AG10803 (cell line): Measurements from ENCODE around the gene CYP2J2.
A peak's percentile ranks its signal among the peaks of the same experiment; 100 is the strongest.

Experiments
- DNase-seq: peaks from one replicate; pipeline ENCODE4 v3.0.0; 2010; ENCODE audit warnings: low read depth
- H3K4me3 ChIP-seq: 2 replicates; pipeline ENCODE4 v1.5.1; 2011; ENCODE audit warnings: mild to moderate bottlenecking, low read length, control low read depth
- TF ChIP-seq, protein P1 (sequence below): conservative IDR thresholded peaks from 2 replicates; pipeline ENCODE4 v1.5.1; 2011; ENCODE audit warnings: mild to moderate bottlenecking, low read length, control low read depth, inconsistent platforms

The CYP2J2 gene

DNA sequence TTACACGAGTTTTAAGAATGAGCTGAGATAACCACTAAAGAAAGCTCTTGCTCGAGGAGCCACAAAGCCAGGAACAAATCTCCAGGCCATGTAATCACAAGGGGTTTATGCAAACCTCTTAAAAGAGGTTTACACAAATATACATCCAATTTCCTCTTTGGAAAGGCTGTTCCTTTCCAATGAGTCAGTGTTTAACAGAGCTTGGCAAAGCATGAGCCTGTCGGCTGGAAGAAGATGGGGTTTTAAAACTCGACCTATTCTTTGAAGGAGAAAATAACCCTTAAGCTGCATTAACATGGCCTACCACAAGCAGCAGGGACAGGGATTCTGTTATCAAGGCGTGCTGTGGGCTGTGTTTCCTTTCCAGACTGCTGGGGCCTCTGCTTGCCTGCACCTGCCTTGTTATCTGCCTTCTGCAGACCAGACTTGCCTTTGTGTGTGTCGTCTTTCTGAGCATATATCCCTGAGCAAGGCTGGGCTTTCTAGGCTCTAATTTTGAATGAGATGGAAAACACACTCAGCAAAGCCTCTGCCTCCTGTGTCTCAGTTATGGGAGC is 40.6 kb upstream of the CYP2J2 start:
- TF ChIP-seq, protein P1, sequence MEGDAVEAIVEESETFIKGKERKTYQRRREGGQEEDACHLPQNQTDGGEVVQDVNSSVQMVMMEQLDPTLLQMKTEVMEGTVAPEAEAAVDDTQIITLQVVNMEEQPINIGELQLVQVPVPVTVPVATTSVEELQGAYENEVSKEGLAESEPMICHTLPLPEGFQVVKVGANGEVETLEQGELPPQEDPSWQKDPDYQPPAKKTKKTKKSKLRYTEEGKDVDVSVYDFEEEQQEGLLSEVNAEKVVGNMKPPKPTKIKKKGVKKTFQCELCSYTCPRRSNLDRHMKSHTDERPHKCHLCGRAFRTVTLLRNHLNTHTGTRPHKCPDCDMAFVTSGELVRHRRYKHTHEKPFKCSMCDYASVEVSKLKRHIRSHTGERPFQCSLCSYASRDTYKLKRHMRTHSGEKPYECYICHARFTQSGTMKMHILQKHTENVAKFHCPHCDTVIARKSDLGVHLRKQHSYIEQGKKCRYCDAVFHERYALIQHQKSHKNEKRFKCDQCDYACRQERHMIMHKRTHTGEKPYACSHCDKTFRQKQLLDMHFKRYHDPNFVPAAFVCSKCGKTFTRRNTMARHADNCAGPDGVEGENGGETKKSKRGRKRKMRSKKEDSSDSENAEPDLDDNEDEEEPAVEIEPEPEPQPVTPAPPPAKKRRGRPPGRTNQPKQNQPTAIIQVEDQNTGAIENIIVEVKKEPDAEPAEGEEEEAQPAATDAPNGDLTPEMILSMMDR, result no peak
- no peak overlapping the region for H3K4me3 ChIP-seq
- no peak for DNase-seq

DNA sequence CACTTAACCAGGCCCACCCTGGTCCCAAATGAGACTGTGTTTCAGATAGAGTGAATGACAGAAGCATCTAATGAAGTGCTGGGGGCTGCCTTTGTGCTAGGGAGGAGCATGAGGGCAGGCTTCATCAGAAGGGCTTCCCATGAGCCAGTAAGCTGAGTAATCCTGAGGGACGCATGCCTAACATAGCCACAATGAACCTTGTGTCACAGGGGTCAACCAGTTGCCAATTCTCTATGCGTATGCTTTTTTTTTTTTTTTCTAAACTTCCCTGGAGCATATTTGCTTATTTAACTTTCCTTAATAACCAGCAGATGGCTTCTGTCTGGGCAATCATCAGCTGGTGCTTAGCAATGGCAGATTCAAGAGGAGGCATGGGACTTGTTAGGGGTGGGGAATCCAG is 25.5 kb upstream of the CYP2J2 start:
- H3K4me3 ChIP-seq, result no peak overlapping the region
- DNase-seq, result peak; percentile 15
- TF ChIP-seq, protein P1, result no peak

DNA sequence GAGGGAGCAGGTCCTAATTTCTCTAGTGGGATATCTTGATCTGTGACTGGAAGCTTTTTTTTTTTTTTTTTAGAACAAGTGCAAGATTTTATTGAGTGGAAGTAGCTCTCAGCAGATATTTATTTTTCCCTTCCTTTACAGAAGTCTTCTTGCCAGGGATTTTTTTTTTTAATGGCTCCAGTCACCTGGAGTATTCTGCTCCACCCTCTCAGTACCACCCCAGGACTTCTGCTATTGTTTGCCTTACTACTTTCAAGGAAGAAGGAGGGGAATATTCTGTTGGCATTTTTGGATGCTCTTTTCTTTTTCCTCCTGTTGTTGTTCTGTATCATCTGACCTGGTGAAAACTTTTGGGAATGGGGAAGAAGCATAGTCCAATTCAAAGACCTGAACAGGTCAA is 23.1 kb upstream of the CYP2J2 start:
- H3K4me3 ChIP-seq, result no peak overlapping the region
- TF ChIP-seq, protein P1, result no peak
- DNase-seq, result no peak

DNA sequence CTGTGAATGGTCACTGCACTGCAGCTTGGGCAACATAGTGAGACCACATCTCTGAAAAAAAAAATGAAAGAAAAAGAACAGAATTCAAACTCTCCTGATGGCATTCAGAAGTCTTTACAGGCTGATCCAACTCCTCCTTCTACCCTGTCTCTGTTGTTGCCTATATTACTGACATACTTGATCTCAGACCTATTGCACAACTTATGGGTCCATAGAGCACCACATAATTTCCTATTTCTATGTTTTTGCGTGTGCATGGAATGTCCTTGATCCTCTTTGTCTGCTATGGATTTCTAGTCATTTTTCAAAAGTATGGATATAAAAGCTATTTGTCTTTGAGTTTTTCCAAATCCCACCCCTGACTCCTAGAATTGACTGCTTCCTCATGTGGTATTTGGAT is 22.4 kb upstream of the CYP2J2 start:
- DNase-seq, result no peak
- H3K4me3 ChIP-seq, result no peak overlapping the region
- TF ChIP-seq, protein P1, result no peak

DNA sequence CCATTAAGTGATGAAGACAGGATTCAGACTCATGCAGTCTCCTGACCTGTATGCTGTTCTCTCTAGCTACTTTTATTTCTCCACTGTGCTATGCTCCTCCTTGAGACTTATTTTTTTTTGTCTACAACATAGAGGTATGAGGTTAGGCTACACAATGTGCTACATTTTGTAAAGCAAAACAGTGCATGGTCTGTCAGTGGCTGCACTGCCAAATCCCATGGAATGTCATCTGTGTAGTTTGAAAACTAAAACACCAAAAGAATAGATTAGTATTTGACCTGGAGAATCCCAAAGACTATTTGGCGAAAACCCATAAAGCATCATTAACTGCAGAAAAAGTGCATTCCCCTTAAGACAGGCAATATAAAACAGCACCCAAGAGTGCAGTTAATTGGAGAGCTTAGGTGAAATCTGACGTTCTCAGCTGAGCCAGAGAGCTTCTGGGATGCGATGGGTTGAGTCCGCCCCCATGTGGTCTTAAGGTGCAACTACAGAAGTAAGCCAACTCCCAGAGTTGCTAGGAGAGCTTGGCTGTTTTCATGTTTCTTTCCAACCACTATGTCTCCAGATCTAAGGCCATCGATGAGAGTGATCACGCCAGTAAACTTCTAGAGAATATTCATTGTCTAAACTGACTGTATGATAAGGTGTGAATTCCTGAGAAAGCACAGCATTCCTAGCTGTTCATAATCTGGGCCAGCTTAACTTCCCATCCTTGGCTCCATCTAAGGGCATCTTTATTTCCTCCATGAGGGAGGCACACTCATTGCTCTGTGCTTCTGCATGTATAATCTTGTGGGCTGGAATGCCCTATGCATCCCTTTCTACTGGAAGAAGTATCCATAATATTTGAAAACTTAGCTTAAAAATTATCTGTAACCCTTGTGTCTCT is 20.7 kb upstream of the CYP2J2 start:
- no peak overlapping the region for H3K4me3 ChIP-seq
- TF ChIP-seq, protein P1, result peak; percentile 97
- DNase-seq, result peak; percentile 64

DNA sequence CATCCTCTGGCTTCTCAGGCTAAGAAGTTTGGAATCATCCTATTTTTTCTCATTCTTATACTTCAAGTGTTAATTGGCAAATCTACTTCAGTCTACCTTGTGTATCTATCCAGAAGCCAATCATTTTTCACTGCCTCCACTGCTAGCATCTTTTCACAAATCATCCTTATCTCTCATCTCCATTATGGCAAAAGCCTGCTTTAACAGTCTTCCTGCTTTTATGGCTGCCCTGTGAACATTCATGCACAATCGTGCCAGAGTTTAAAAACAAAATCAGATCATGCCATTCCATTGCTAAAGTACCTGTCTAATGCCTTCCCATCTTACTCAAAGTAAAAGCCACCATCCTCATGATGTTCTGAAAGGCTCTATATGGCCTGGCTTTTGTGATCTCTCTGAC is 19.2 kb upstream of the CYP2J2 start:
- no peak for DNase-seq
- H3K4me3 ChIP-seq, result no peak overlapping the region
- TF ChIP-seq, protein P1, result no peak

DNA sequence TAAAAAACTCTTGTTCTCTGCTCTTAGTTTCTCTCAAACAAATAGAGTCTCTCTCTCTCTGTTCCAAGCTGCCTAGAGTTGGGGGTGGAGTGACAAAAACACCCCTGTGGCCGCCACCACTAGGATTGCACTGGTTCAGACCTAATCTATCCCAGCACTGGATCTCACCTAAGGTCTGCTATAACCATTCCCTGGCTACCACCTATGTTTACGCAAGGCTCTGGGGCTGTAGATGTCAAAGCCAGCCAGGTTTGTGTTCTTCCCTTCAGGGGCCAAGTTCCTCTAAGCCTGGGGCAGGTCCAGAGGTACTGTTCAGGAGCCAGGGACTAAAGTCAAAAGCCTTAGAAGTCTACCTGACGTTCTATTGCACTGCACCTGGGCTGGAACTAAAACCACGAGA is 12.8 kb upstream of the CYP2J2 start:
- TF ChIP-seq, protein P1, result no peak
- DNase-seq, result no peak
- H3K4me3 ChIP-seq, result no peak overlapping the region
